Panc1 (cell line): ENCODE data around the gene COQ10A. TPM values are rescaled to one million over a fixed set of nuclear protein-coding genes. Genes with fewer than 3 reads are reported as not detected.

Experiments
- ATAC-seq: fragments of 200-7000 bp; cut with Tn5 transposase; 2 replicates; pipeline ENCODE4 v1.9.1; 2020; ENCODE audit warnings: mild to moderate bottlenecking, moderate library complexity
- BruUV-seq: library from RNA; stranded (reverse); fragments of 400-500 nt; replicated peaks from 2 replicates; lab custom pipeline; 2021; lab: Mats Ljungman, UMichigan
- CTCF ChIA-PET: fragments of 300-600 bp; sonication (Branson Sonifier 250); formaldehyde crosslinking; loops from one replicate; lab custom pipeline; 2022; ENCODE audit warnings: antibody characterized with exemption; lab: Charles Lee
- POLR2A ChIA-PET: fragments of 300-600 bp; sonication (Branson Sonifier 250); formaldehyde crosslinking; loops from one replicate; lab custom pipeline; 2022; ENCODE audit warnings: antibody characterized with exemption; lab: Charles Lee
- DNase-seq: peaks from one replicate; pipeline ENCODE4 v3.0.0-alpha.2; 2010; ENCODE audit warnings: low read depth, low spot score
- H3K27ac ChIP-seq: 2 replicates; pipeline ENCODE4 v1.5.1; 2011; ENCODE audit warnings: mild to moderate bottlenecking, low read length, inconsistent platforms
- H3K27me3 ChIP-seq: fragments of 200-500 bp; sonication (Bioruptor generic); 2 replicates; pipeline ENCODE4 v1.6.0; 2014; ENCODE audit warnings: low read length, inconsistent platforms; ENCODE audit not compliant: control insufficient read depth, insufficient read depth
- H3K36me3 ChIP-seq: fragments of 200-500 bp; sonication (Bioruptor generic); 2 replicates; pipeline ENCODE4 v1.5.1; 2014; ENCODE audit warnings: inconsistent platforms, mild to moderate bottlenecking, low read length, moderate library complexity; ENCODE audit not compliant: control insufficient read depth, insufficient read depth
- H3K4me1 ChIP-seq: 2 replicates; pipeline ENCODE4 v1.5.1; 2011; ENCODE audit warnings: inconsistent platforms, mild to moderate bottlenecking, low read length, moderate library complexity; ENCODE audit not compliant: control insufficient read depth, insufficient read depth
- H3K4me3 ChIP-seq, 2 experiments: 2 replicates each; pipeline ENCODE4 v1.5.1; 2011 to 2012; ENCODE audit warnings: low read depth in 2 of 2, low read length in 2 of 2, mild to moderate bottlenecking in 2 of 2, inconsistent platforms in 1 of 2, moderate library complexity in 1 of 2
- H3K9me3 ChIP-seq: fragments of 200-500 bp; sonication (Bioruptor generic); 2 replicates; pipeline ENCODE4 v1.5.1; 2014; ENCODE audit warnings: low read depth, mild to moderate bottlenecking, inconsistent platforms, low read length, moderate library complexity; ENCODE audit not compliant: control insufficient read depth, insufficient read depth
- POLR2AphosphoS5 ChIP-seq: IDR thresholded peaks from 2 replicates; pipeline ENCODE4 v1.6.1; 2012; ENCODE audit warnings: mild to moderate bottlenecking, low read depth, low read length, moderate library complexity
- SIN3A ChIP-seq: IDR thresholded peaks from 2 replicates; pipeline ENCODE4 v1.6.1; 2012; ENCODE audit warnings: low read depth, mild to moderate bottlenecking, low read length, moderate library complexity, borderline replicate concordance; ENCODE audit not compliant: insufficient read depth
- TCF7L2 ChIP-seq: IDR thresholded peaks from 2 replicates; pipeline ENCODE4 v1.6.1; 2011; ENCODE audit warnings: mild to moderate bottlenecking, low read depth, low read length, inconsistent platforms
- in situ Hi-C: cut with HindIII; loops from 2 replicates; pipeline ENCODE4 v1.10.0; 2016; ENCODE audit warnings: low sequenced_read_pairs, low pct_unique_long_range_greater_than_20kb
- intact Hi-C: fragments of 100-400 bp; cut with micrococcal nuclease; formaldehyde crosslinking; loops from one replicate; pipeline ENCODE4 v1.10.0; 2022; ENCODE audit not compliant: unreplicated experiment
- total RNA-seq: library from RNA; stranded (reverse); gene quantifications from one replicate; pipeline ENCODE4 v1.2.1, GENCODE V29; 2021; ENCODE audit not compliant: unreplicated experiment
- TF ChIP-seq, protein P1 (sequence below), 2 experiments: IDR thresholded peaks; 2 replicates each; pipeline ENCODE4 v1.6.1; 2011 to 2012; ENCODE audit warnings: low read depth in 2 of 2, control low read depth in 1 of 2, low read length in 1 of 2, mild to moderate bottlenecking in 1 of 2, moderate library complexity in 1 of 2; ENCODE audit not compliant: insufficient read depth in 1 of 2
- TF ChIP-seq, protein P2 (sequence below): fragments of 450-650 bp; IDR thresholded peaks from 2 replicates; pipeline ENCODE4 v1.5.1; 2017; ENCODE audit warnings: mild to moderate bottlenecking

The COQ10A gene
- total RNA-seq, 1 experiment from 2014 or later, result 20.0 TPM

GRCh38 chr12:56244494-56244893 is 22.2 kb upstream of the COQ10A start:
- BruUV-seq, result no TSS peak
- intact Hi-C loops, result no loop called here
- TF ChIP-seq, protein P1, sequence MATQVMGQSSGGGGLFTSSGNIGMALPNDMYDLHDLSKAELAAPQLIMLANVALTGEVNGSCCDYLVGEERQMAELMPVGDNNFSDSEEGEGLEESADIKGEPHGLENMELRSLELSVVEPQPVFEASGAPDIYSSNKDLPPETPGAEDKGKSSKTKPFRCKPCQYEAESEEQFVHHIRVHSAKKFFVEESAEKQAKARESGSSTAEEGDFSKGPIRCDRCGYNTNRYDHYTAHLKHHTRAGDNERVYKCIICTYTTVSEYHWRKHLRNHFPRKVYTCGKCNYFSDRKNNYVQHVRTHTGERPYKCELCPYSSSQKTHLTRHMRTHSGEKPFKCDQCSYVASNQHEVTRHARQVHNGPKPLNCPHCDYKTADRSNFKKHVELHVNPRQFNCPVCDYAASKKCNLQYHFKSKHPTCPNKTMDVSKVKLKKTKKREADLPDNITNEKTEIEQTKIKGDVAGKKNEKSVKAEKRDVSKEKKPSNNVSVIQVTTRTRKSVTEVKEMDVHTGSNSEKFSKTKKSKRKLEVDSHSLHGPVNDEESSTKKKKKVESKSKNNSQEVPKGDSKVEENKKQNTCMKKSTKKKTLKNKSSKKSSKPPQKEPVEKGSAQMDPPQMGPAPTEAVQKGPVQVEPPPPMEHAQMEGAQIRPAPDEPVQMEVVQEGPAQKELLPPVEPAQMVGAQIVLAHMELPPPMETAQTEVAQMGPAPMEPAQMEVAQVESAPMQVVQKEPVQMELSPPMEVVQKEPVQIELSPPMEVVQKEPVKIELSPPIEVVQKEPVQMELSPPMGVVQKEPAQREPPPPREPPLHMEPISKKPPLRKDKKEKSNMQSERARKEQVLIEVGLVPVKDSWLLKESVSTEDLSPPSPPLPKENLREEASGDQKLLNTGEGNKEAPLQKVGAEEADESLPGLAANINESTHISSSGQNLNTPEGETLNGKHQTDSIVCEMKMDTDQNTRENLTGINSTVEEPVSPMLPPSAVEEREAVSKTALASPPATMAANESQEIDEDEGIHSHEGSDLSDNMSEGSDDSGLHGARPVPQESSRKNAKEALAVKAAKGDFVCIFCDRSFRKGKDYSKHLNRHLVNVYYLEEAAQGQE (IDR thresholded peaks at IDR 0.05; ENCODE audit: insufficient read depth in 1 of 2, low read depth in 2 of 2, low read length in 1 of 2), result no peak
- TF ChIP-seq, protein P2, sequence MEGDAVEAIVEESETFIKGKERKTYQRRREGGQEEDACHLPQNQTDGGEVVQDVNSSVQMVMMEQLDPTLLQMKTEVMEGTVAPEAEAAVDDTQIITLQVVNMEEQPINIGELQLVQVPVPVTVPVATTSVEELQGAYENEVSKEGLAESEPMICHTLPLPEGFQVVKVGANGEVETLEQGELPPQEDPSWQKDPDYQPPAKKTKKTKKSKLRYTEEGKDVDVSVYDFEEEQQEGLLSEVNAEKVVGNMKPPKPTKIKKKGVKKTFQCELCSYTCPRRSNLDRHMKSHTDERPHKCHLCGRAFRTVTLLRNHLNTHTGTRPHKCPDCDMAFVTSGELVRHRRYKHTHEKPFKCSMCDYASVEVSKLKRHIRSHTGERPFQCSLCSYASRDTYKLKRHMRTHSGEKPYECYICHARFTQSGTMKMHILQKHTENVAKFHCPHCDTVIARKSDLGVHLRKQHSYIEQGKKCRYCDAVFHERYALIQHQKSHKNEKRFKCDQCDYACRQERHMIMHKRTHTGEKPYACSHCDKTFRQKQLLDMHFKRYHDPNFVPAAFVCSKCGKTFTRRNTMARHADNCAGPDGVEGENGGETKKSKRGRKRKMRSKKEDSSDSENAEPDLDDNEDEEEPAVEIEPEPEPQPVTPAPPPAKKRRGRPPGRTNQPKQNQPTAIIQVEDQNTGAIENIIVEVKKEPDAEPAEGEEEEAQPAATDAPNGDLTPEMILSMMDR, result no peak
- no peak for TF ChIP-seq POLR2AphosphoS5
- no peak for TF ChIP-seq SIN3A
- TF ChIP-seq TCF7L2, result no peak
- DNase-seq (no peak), ATAC-seq (no peak)
- H3K36me3 ChIP-seq, result peaks cover 14% of the 10 kb centered on the region
- in situ Hi-C loops, result no loop called here
- H3K4me1 ChIP-seq, result no peaks in the 10 kb centered on the region
- CTCF ChIA-PET, result interaction anchor here (0.5 kb wide), 1 partner anchor 36 kb away, joined by 3 read pairs; no protein-coding TSS in a partner anchor
- no peaks in the 10 kb centered on the region for H3K27me3 ChIP-seq
- POLR2A ChIA-PET, result no interaction called here
- H3K4me3 ChIP-seq, result no peak overlapping the region
- H3K9me3 ChIP-seq, result no peaks in the 10 kb centered on the region
- no peak overlapping the region for H3K27ac ChIP-seq

GRCh38 chr12:56247923-56248322 is 18.8 kb upstream of the COQ10A start:
- TF ChIP-seq, protein P1 (IDR thresholded peaks at IDR 0.05; ENCODE audit: insufficient read depth in 1 of 2, low read depth in 2 of 2, low read length in 1 of 2), result no peak
- TF ChIP-seq SIN3A (no peak), POLR2AphosphoS5 (no peak), TCF7L2 (no peak)
- TF ChIP-seq, protein P2, result no peak
- ATAC-seq (no peak), DNase-seq (no peak)
- Histone ChIP-seq H3K36me3 (peaks cover 11% of the 10 kb centered on the region), H3K27ac (no peak overlapping the region), H3K9me3 (no peaks in the 10 kb centered on the region), H3K27me3 (no peaks in the 10 kb centered on the region), H3K4me3 (no peak overlapping the region), H3K4me1 (no peaks in the 10 kb centered on the region)
- no TSS peak for BruUV-seq
- CTCF ChIA-PET, result interaction anchor here (0.5 to 0.6 kb wide), 2 partner anchors 9 to 140 kb away, joined by 3 read pairs; no protein-coding TSS in a partner anchor
- in situ Hi-C loops (no loop called here), intact Hi-C loops (no loop called here)
- POLR2A ChIA-PET, result no interaction called here
